ENCODE measurements around the gene UBAP2. TPM values are rescaled to one million over a fixed set of nuclear protein-coding genes. Genes with fewer than 3 reads are reported as not detected.
A peak's percentile ranks its signal among the peaks of the same experiment; 100 is the strongest.
"Not testable (repeated sequence)": the region's sequence is repeated elsewhere in the genome, so short reads cannot be mapped to it uniquely, and the experiment has no call there.

Gene UBAP2
- total RNA-seq, 1 experiment from 2014 or later: 33.4 TPM

- intact Hi-C loops (cut with micrococcal nuclease): no loop called here
- H3K27ac Mint-ChIP-seq (ENCODE audit: low read depth, unreplicated experiment): no peak overlapping the region
These were observed 22.9 kb downstream of the UBAP2 start for GRCh38 chr9:34025811-34026210.

GRCh38 chr9:34025062-34025461 lies 23.6 kb downstream of the UBAP2 start:
- intact Hi-C loops (cut with micrococcal nuclease): no loop called here
- POLR2A ChIA-PET: interaction anchor here (0.7 to 2.3 kb wide), 3 partner anchors 48 to 217 kb away, joined by 3 to 7 read pairs (median 3); no protein-coding TSS in a partner anchor

More at GRCh38 chr9:34025811-34026210, 22.9 kb downstream of the UBAP2 start:
- ChIA-PET POLR2A (interaction anchor here (2.3 kb wide), 1 partner anchor 47 kb away, joined by 7 read pairs; no protein-coding TSS in a partner anchor), CTCF (no interaction called here)
- no peak overlapping the region for H3K4me3 Mint-ChIP-seq (ENCODE audit: unreplicated experiment)
- H3K4me1 Mint-ChIP-seq (ENCODE audit: insufficient read depth, unreplicated experiment): peaks cover 8% of the 10 kb centered on the region
- peaks cover 38% of the 10 kb centered on the region for H3K36me3 Mint-ChIP-seq (ENCODE audit: insufficient read depth, unreplicated experiment)
- no peak for DNase-seq (ENCODE audit: unreplicated experiment)
- no TSS peak for BruUV-seq (replicated peaks)
- H3K27me3 Mint-ChIP-seq (ENCODE audit: insufficient read depth, unreplicated experiment): no peaks in the 10 kb centered on the region
- H3K9me3 Mint-ChIP-seq (ENCODE audit: unreplicated experiment): no peaks in the 10 kb centered on the region
- no peak for TF ChIP-seq CTCF (IDR thresholded peaks at IDR 0.05; ENCODE audit: unreplicated experiment)

GRCh38 chr9:34024476-34024875 lies 24.2 kb downstream of the UBAP2 start:
- ChIA-PET POLR2A (interaction anchor here (0.8 kb wide), 1 partner anchor 48 kb away, joined by 3 read pairs; no protein-coding TSS in a partner anchor), CTCF (interaction anchor here (0.7 to 1.3 kb wide), 2 partner anchors 18 to 198 kb away, joined by 3 to 4 read pairs; no protein-coding TSS in a partner anchor)
- not testable (repeated sequence) for BruUV-seq (replicated peaks); H3K4me3 Mint-ChIP-seq (ENCODE audit: unreplicated experiment); DNase-seq (ENCODE audit: unreplicated experiment); H3K27ac Mint-ChIP-seq (ENCODE audit: low read depth, unreplicated experiment); H3K9me3 Mint-ChIP-seq (ENCODE audit: unreplicated experiment); H3K27me3 Mint-ChIP-seq (ENCODE audit: insufficient read depth, unreplicated experiment); H3K4me1 Mint-ChIP-seq (ENCODE audit: insufficient read depth, unreplicated experiment)
- H3K36me3 Mint-ChIP-seq (ENCODE audit: insufficient read depth, unreplicated experiment): peaks cover 30% of the 10 kb centered on the region
- intact Hi-C loops (cut with micrococcal nuclease): loop anchor here (5.0 kb wide), 2 partner anchors 97 to 287 kb away; no protein-coding TSS in a partner anchor

More at GRCh38 chr9:34025062-34025461, 23.6 kb downstream of the UBAP2 start:
- TF ChIP-seq CTCF (IDR thresholded peaks at IDR 0.05; ENCODE audit: unreplicated experiment): no peak
- Mint-ChIP-seq H3K27ac (ENCODE audit: low read depth, unreplicated experiment) (no peak overlapping the region), H3K27me3 (ENCODE audit: insufficient read depth, unreplicated experiment) (no peaks in the 10 kb centered on the region), H3K9me3 (ENCODE audit: unreplicated experiment) (no peaks in the 10 kb centered on the region), H3K4me3 (ENCODE audit: unreplicated experiment) (no peak overlapping the region), H3K36me3 (ENCODE audit: insufficient read depth, unreplicated experiment) (peaks cover 31% of the 10 kb centered on the region), H3K4me1 (ENCODE audit: insufficient read depth, unreplicated experiment) (peaks cover 8% of the 10 kb centered on the region)
- no peak for DNase-seq (ENCODE audit: unreplicated experiment)
- CTCF ChIA-PET: interaction anchor here (0.6 kb wide), 1 partner anchor 36 kb away, joined by 4 read pairs; no protein-coding TSS in a partner anchor
- TSS peak; percentile 9 for BruUV-seq (replicated peaks)

GRCh38 chr9:34016149-34016548 lies 32.5 kb downstream of the UBAP2 start:
- no TSS peak for BruUV-seq (replicated peaks)
- ChIA-PET CTCF (interaction anchor here (0.5 kb wide), 1 partner anchor 36 kb away, joined by 3 read pairs; no protein-coding TSS in a partner anchor), POLR2A (interaction anchor here (0.6 kb wide), 1 partner anchor 242 kb away, joined by 3 read pairs; no protein-coding TSS in a partner anchor)
- Mint-ChIP-seq H3K27ac (ENCODE audit: low read depth, unreplicated experiment) (no peak overlapping the region), H3K27me3 (ENCODE audit: insufficient read depth, unreplicated experiment) (no peaks in the 10 kb centered on the region), H3K36me3 (ENCODE audit: insufficient read depth, unreplicated experiment) (peaks cover 65% of the 10 kb centered on the region), H3K4me1 (ENCODE audit: insufficient read depth, unreplicated experiment) (no peaks in the 10 kb centered on the region), H3K9me3 (ENCODE audit: unreplicated experiment) (no peaks in the 10 kb centered on the region), H3K4me3 (ENCODE audit: unreplicated experiment) (no peak overlapping the region)
- intact Hi-C loops (cut with micrococcal nuclease): no loop called here
- DNase-seq (ENCODE audit: unreplicated experiment): no peak
- TF ChIP-seq CTCF (IDR thresholded peaks at IDR 0.05; ENCODE audit: unreplicated experiment): no peak

Data from MCF 10A (cell line).